GM21381 (cell line): Measurements from ENCODE around the gene MDN1.
"Not testable (repeated sequence)": the region's sequence is repeated elsewhere in the genome, so short reads cannot be mapped to it uniquely, and the experiment has no call there.

Experiments
- ATAC-seq: cut with Tn5 transposase; IDR thresholded peaks from one replicate; pipeline ENCODE4 v1.9.1; 2021; ENCODE audit warnings: mild to moderate bottlenecking, moderate library complexity; ENCODE audit not compliant: unreplicated experiment

Gene MDN1

GRCh38 chr6:89660981-89661380 lies 158.6 kb downstream of the MDN1 start:
- ATAC-seq = no peak

DNA sequence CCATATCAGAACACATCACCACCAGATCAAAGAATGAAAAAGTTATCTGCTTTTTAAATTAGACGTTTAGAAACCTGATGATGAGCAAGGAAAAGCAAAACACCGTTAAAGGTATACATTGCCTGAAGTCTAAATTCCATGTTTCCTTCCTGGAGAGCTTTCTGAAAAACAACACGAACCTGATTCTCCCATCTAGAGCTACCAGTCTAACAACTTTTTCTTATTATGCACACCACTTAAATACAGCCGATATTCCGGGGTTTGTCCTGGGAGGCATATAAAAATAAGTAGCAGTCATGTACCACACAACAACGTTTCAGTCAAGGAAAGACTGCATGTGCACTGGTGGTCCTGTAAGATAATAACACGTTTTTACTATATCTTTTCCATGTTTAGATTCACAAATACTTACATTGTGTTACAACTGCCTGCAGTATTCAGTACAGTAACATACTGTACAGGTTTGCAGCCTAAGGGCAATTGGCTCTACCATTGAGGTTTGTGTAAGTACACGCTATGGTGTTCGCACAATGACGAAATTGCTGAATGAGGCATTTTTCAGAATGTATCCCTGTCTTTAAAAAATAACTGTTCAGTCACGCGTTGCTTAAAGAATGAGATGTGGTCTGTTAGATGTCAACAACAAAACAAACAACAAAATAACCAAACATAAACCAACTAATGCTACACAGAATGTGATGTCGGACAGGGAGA lies 162.0 kb downstream of the MDN1 start:
- ATAC-seq = no peak

GRCh38 chr6:89655122-89655521 lies 164.5 kb downstream of the MDN1 start:
- ATAC-seq = no peak

GRCh38 chr6:89650579-89650978 lies 169.0 kb downstream of the MDN1 start:
- no peak for ATAC-seq

GRCh38 chr6:89649682-89650081 lies 169.9 kb downstream of the MDN1 start:
- ATAC-seq = no peak

- ATAC-seq = no peak
Observed at GRCh38 chr6:89644864-89645263, 174.7 kb downstream of the MDN1 start.

- no peak for ATAC-seq
Observed at GRCh38 chr6:89643406-89643805, 176.2 kb downstream of the MDN1 start.

- no peak for ATAC-seq
Observed at GRCh38 chr6:89642956-89643355, 176.6 kb downstream of the MDN1 start.

GRCh38 chr6:89641581-89641980 lies 178.0 kb downstream of the MDN1 start:
- not testable (repeated sequence) for ATAC-seq

- no peak for ATAC-seq
Observed at GRCh38 chr6:89640804-89641203, 178.8 kb downstream of the MDN1 start.

DNA sequence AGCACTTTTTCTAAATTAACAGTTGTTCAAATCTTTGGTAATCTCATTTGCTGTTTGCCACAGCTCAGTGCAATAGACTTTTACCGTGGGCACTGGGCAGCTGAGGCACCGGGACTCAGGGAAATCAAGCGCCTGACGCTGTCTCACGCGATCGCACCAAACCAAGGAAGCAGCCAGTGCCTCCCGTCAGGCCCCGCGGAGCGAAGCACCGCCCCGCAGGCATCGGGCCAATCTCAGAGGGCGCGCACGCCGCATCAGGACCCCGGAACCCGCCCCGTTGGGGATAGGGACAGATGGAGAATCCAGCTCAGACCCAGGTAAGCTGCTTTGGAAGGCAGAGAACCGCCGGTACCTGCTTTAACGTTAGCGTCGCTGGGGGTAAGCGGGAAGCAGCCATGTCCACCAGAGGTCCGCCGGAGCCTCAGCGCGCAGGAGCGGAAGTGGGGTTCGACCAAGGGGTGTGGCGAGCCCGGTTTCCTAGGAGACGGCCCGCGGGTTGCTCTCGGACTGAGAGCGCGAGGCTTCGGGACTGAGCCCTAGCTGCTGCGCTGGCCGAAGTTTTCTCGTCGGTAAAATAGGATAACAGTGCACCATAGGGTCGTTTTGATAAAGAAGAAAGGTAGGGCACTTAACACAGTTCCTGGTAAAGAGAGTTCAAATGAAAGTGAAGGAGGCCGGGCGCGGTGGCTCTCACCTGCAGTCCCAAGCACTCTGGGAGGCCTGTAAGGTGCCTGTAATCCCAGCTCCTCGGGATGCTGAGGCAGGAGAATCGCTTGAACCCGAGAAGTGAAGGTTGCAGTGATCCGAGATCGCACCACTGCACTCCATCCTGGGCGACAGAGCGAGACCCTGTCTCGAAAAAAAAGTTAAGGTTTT lies 181.0 kb downstream of the MDN1 start, which contains the start of gene LYRM2:
Gene LYRM2 (minus strand): TSS at position 428 of the 876 bp plus-strand sequence. CDS start 31 bp downstream, at position 397.
- peak; percentile 99 for ATAC-seq

- peak; percentile 1 for ATAC-seq
Observed at GRCh38 chr6:89637960-89638319, 181.7 kb downstream of the MDN1 start.

DNA sequence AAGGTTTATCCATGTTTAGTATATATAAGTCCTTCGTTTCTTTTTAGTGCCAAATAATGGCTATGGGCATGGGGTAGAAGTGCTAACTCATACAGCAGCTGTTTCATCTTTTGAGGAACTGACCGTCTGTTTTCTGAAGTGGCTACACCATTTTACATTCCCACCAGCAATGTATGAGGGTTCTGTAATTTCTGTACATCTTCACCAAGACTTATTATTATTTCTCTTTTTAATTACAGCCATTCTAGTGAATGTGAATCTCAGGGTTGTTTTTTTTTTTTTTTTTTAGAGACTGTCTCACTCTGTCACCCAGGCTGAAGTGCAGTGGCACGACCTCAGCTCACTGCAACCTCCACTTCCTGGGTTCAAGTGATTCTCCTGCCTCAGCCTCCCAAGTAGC lies 183.2 kb downstream of the MDN1 start:
- ATAC-seq = not testable (repeated sequence)

DNA sequence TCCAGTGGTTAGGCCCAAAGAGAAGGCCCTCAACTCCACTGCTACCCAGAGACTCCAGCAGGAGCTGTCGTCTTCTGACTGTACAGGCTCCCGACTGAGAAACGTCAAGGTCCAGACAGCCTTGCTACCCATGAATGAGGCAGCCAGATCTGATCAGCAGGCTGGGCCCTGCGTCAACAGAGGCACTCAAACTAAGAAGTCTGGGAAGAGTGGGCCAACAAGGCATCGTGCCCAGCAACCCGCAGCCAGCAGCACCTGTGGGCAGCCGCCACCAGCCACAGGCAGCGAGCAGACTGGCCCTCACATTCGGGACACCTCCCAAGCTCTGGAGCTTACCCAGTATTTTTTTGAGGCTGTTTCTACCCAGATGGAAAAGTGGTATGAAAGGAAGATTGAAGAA lies 189.1 kb downstream of the MDN1 start:
- no peak for ATAC-seq

GRCh38 chr6:89623749-89624148 lies 195.8 kb downstream of the MDN1 start:
- no peak for ATAC-seq

DNA sequence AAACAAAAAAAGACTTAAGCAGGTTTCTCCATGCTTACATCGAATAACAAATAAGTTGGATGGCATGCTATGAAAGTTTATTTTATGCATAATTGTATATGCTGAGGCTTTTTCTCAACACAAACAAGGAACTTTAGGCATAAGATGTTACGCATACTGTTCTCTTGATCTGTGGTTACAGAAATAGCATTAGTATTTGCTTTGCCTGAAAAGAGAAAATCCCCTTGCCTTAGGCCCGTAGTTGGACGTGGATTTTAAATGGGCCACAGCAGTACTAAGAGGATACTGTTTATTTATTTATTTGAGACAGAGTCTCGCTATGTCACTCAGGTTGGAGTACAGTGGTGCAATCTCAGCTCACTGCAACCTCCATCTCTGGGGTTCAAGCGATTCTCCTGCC lies 200.0 kb downstream of the MDN1 start:
- ATAC-seq = no peak

DNA sequence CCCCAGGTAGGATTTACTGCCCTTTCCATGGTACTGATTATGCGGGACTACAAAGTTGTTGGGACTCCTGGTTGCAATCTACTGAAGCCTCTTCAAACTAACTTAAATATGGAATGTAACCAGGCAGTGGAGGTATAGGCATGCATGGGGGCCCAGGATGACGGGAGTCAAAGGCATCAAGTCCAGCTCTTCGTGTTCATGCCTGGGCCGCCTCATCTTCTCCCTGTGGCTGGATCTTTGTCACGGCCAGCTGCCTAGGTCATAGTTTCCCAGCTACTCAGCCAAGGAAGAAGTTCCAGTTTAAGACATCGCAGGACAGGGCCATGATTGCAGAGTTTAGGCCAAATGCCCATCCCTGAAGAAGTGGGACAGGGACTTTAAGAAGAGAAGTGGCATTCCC lies 201.6 kb downstream of the MDN1 start:
- ATAC-seq = no peak

DNA sequence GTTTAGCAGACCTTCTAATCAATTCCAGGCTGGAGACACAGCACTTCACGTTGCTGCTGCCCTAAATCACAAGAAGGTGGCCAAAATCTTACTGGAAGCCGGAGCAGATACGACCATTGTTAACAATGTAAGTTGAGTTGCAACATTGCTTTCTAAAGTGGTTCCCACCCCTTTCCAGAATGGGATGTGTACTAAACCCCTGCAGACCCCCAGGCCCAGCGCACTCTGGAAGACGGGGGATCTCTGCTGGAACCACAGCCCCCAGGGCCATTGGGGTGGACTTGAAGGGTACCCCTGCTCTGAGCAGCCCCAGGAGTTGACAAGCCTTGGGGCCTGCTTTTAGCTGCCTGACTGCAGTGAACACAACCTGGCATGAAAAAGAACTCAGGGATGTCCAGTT lies 203.1 kb downstream of the MDN1 start:
- ATAC-seq = no peak

GRCh38 chr6:89615882-89616281 lies 203.7 kb downstream of the MDN1 start:
- ATAC-seq = no peak

GRCh38 chr6:89613790-89614189 lies 205.8 kb downstream of the MDN1 start:
- no peak for ATAC-seq

- no peak for ATAC-seq
Observed at GRCh38 chr6:89612121-89612520, 207.5 kb downstream of the MDN1 start.

GRCh38 chr6:89611666-89612065 lies 207.9 kb downstream of the MDN1 start:
- no peak for ATAC-seq
